Esophagus squamous epithelium (tissue), 5 donors: ENCODE data around the gene SPRY1. TPM values are rescaled to one million over a fixed set of nuclear protein-coding genes. Genes with fewer than 3 reads are reported as not detected.

ENCODE experiments used
- DNase-seq: peaks from one replicate; lab custom pipeline; 2025; lab: John Stamatoyannopoulos, UW
- H3K27ac ChIP-seq, 4 donors: fragments of 200-600 bp; sonication (generic); one replicate each; pipeline ENCODE4 v1.5.1; 2016 to 2019; ENCODE audit warnings: mild to moderate bottlenecking in 1 of 4
- H3K27me3 ChIP-seq, 4 donors: fragments of 200-600 bp; sonication (generic); 1 replicate in 3 of 4; 2 replicates in 1 of 4; pipeline versions ENCODE4 v1.5.1 to v1.6.0; 2017 to 2021; ENCODE audit warnings: antibody characterized with exemption in 1 of 4
- H3K36me3 ChIP-seq, 3 donors: fragments of 200-600 bp; sonication (generic); one replicate each; pipeline ENCODE4 v1.5.1; 2016 to 2019
- H3K4me1 ChIP-seq, 3 donors: fragments of 200-600 bp; sonication (generic); one replicate each; pipeline ENCODE4 v1.5.1; 2017 to 2019
- H3K4me3 ChIP-seq, 4 donors: fragments of 200-600 bp; sonication (generic); 1 replicate in 3 of 4; 2 replicates in 1 of 4; pipeline ENCODE4 v1.5.1; 2016 to 2019; ENCODE audit warnings: mild to moderate bottlenecking in 2 of 4, moderate library complexity in 1 of 4
- H3K9me3 ChIP-seq, 3 donors: fragments of 200-600 bp; sonication (generic); one replicate each; pipeline ENCODE4 v1.5.1; 2016 to 2019
- POLR2A ChIP-seq, 4 donors: fragments of 450-650 bp; IDR thresholded peaks; one replicate each; pipeline ENCODE4 v1.6.1; 2017; ENCODE audit warnings: antibody characterized with exemption in 4 of 4, mild to moderate bottlenecking in 4 of 4, moderate library complexity in 3 of 4
- WGBS, 2 donors: methylation state at CpG; one replicate each; pipeline ENCODE4 v1.1.5; 2018; 5-methylcytosine and 5-hydroxymethylcytosine counted together
- intact Hi-C: fragments of 100-400 bp; cut with DNase I; formaldehyde crosslinking; loops from one replicate; pipeline ENCODE4 v1.15.0; 2022
- total RNA-seq, 4 donors: library from RNA; depleted of rRNA; stranded (reverse); fragments of >200 nt; gene quantifications; one replicate each; pipeline ENCODE4 v1.1.0, GENCODE V29; 2016
- TF ChIP-seq, protein P1 (sequence below), 6 experiments: fragments of 450-650 bp in 4 of 6; fragments of 200-600 bp in 2 of 6; sonication (generic) in 2 of 6; IDR thresholded peaks; one replicate each; pipeline ENCODE4 v1.5.1; 2016 to 2019; ENCODE audit warnings: antibody characterized with exemption in 6 of 6, mild to moderate bottlenecking in 4 of 6, moderate library complexity in 4 of 6
- donor health status: DM: yes; HTN: yes; CAD: no.

SPRY1 gene
- total RNA-seq, 4 donors from 2014 or later: 14.2 to 60.3 (median 23.2) TPM

GRCh38 chr4:123386609-123387008, 10.0 kb upstream of the SPRY1 start:
- DNase-seq: no peak
- intact Hi-C loops: loop anchor here (10.0 kb wide), 1 partner anchor 278 kb away; no protein-coding TSS in a partner anchor
- WGBS, 2 donors: 51 to 60% methylated on average over 4 of the region's 4 CpGs

GRCh38 chr4:123390846-123391456, 5.6 kb upstream of the SPRY1 start:
- Histone ChIP-seq H3K9me3 (no peaks in the 10 kb centered on the region), H3K4me3 (no peak overlapping the region), H3K27ac (no peak overlapping the region), H3K36me3 (no peaks in the 10 kb centered on the region), H3K4me1 (peaks cover 0 to under 1% (median 0%) of the 10 kb centered on the region in 3 donors), H3K27me3 (no peaks in the 10 kb centered on the region)
- 23 to 40% methylated on average over 3 of the region's 3 CpGs for WGBS, 2 donors
- intact Hi-C loops: no loop called here
- no peak for DNase-seq
- no peak for TF ChIP-seq POLR2A (IDR thresholded peaks at IDR 0.05)
- TF ChIP-seq, protein P1, sequence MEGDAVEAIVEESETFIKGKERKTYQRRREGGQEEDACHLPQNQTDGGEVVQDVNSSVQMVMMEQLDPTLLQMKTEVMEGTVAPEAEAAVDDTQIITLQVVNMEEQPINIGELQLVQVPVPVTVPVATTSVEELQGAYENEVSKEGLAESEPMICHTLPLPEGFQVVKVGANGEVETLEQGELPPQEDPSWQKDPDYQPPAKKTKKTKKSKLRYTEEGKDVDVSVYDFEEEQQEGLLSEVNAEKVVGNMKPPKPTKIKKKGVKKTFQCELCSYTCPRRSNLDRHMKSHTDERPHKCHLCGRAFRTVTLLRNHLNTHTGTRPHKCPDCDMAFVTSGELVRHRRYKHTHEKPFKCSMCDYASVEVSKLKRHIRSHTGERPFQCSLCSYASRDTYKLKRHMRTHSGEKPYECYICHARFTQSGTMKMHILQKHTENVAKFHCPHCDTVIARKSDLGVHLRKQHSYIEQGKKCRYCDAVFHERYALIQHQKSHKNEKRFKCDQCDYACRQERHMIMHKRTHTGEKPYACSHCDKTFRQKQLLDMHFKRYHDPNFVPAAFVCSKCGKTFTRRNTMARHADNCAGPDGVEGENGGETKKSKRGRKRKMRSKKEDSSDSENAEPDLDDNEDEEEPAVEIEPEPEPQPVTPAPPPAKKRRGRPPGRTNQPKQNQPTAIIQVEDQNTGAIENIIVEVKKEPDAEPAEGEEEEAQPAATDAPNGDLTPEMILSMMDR (IDR thresholded peaks at IDR 0.05): peak; percentile 19 to 58 (median 44)

More at GRCh38 chr4:123386609-123387008, 10.0 kb upstream of the SPRY1 start:
- no peak overlapping the region for H3K27ac ChIP-seq
- TF ChIP-seq, protein P1 (IDR thresholded peaks at IDR 0.05): no peak
- no peak for TF ChIP-seq POLR2A (IDR thresholded peaks at IDR 0.05)
- no peak overlapping the region for H3K4me3 ChIP-seq
- H3K9me3 ChIP-seq: no peaks in the 10 kb centered on the region
- H3K36me3 ChIP-seq: no peaks in the 10 kb centered on the region
- no peaks in the 10 kb centered on the region for H3K27me3 ChIP-seq
- no peaks in the 10 kb centered on the region for H3K4me1 ChIP-seq

DNA sequence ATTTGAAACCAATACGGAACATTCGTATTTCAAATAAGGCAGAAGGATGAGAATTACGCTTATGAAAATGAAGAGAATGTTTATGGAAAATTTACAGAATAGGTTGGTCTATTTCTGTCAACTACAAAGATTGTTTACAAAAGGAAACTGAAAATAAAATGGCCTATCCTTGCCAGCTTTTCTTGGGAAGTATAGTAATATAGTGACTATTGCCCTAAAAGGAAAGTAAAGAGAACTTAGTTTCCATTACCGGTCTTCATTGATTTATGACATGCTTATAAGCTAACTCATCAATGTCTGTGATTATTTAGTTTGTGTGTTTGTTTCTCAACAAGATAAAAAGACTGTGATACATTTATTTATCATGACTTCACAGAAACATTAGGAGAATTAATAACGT, 2.9 kb upstream of the SPRY1 start:
- 64 to 74% methylated on average over 5 of the region's 5 CpGs for WGBS, 2 donors
- H3K27me3 ChIP-seq: peaks cover 0 to 7% (median 0%) of the 10 kb centered on the region in 4 donors
- H3K4me1 ChIP-seq: peaks cover 0 to 5% (median 0%) of the 10 kb centered on the region in 3 donors
- intact Hi-C loops: no loop called here
- peak overlapping the region in 2 of 4 donors; percentile 2 to 25 for H3K4me3 ChIP-seq
- H3K9me3 ChIP-seq: no peaks in the 10 kb centered on the region
- peak overlapping the region in 2 of 4 donors; percentile 48 to 61 for H3K27ac ChIP-seq
- TF ChIP-seq POLR2A (IDR thresholded peaks at IDR 0.05): no peak
- TF ChIP-seq, protein P1 (IDR thresholded peaks at IDR 0.05): no peak
- DNase-seq: no peak
- no peaks in the 10 kb centered on the region for H3K36me3 ChIP-seq

GRCh38 chr4:123397144-123398065, 810 bp downstream of the SPRY1 start:
- 0 to 1% methylated on average over 33 to 39 of the region's 85 CpGs for WGBS, 2 donors
- TF ChIP-seq POLR2A (IDR thresholded peaks at IDR 0.05): no peak
- TF ChIP-seq, protein P1 (IDR thresholded peaks at IDR 0.05): no peak
- H3K9me3 ChIP-seq: no peaks in the 10 kb centered on the region
- H3K27ac ChIP-seq: peak overlapping the region; percentile 93 to 98 (median 95)
- H3K27me3 ChIP-seq: peaks cover 0 to 7% (median 0%) of the 10 kb centered on the region in 4 donors
- peak overlapping the region; percentile 80 to 90 (median 86) for H3K4me3 ChIP-seq
- peaks cover 0 to 30% (median 0%) of the 10 kb centered on the region in 3 donors for H3K4me1 ChIP-seq
- intact Hi-C loops: no loop called here
- no peak for DNase-seq
- H3K36me3 ChIP-seq: peaks cover 0 to 12% (median 4%) of the 10 kb centered on the region in 3 donors
